Thyroid gland (tissue), 4 donors: ENCODE measurements around the gene IMPA2. TPM values are rescaled to one million over a fixed set of nuclear protein-coding genes. Genes with fewer than 3 reads are reported as not detected.

Experiments
- DNase-seq, 2 donors: peaks; one replicate each; pipeline ENCODE4 v3.0.0-alpha.2; 2019
- H3K27ac ChIP-seq, 3 donors: fragments of 200-600 bp; sonication (generic); 1 replicate in 2 of 3; 2 replicates in 1 of 3; pipeline ENCODE4 v1.5.1; 2016 to 2019; ENCODE audit warnings: mild to moderate bottlenecking in 1 of 3, moderate library complexity in 1 of 3
- H3K27me3 ChIP-seq: fragments of 200-600 bp; sonication (generic); one replicate; pipeline ENCODE4 v1.5.1; 2019
- H3K36me3 ChIP-seq, 2 donors: fragments of 200-600 bp; sonication (generic); one replicate each; pipeline ENCODE4 v1.5.1; 2016 to 2019
- H3K4me1 ChIP-seq, 2 donors: fragments of 200-600 bp; sonication (generic); one replicate each; pipeline ENCODE4 v1.5.1; 2017 to 2019
- H3K4me3 ChIP-seq, 3 donors: fragments of 200-600 bp; sonication (generic); replicated peaks in 1 of 3; 1 replicate in 2 of 3; 2 replicates in 1 of 3; pipeline ENCODE4 v1.5.1; 2016; ENCODE audit warnings: mild to moderate bottlenecking in 1 of 3
- H3K9me3 ChIP-seq: fragments of 200-600 bp; sonication (generic); one replicate; pipeline ENCODE4 v1.5.1; 2017
- POLR2A ChIP-seq, 2 donors: fragments of 450-650 bp; IDR thresholded peaks; one replicate each; pipeline ENCODE4 v1.6.1; 2017; ENCODE audit warnings: antibody characterized with exemption in 2 of 2, mild to moderate bottlenecking in 2 of 2, moderate library complexity in 1 of 2
- WGBS, 2 donors: methylation state at CpG; one replicate each; pipeline ENCODE4 v1.1.5; 2017; 5-methylcytosine and 5-hydroxymethylcytosine counted together
- intact Hi-C: fragments of 100-400 bp; cut with DNase I; formaldehyde crosslinking; loops from one replicate; pipeline ENCODE4 v1.15.1; 2023
- total RNA-seq, 4 donors: library from RNA; depleted of rRNA; stranded (reverse); fragments of >200 nt; gene quantifications; one replicate each; pipeline ENCODE4 v1.2.3, GENCODE V29; 2016
- TF ChIP-seq, protein P1 (sequence below), 6 experiments: fragments of 200-600 bp in 3 of 6; fragments of 450-650 bp in 3 of 6; sonication (generic) in 3 of 6; IDR thresholded peaks; one replicate each; pipeline ENCODE4 v1.5.1; 2016 to 2019; ENCODE audit warnings: antibody characterized with exemption in 6 of 6, mild to moderate bottlenecking in 2 of 6, inconsistent platforms in 1 of 6, moderate library complexity in 1 of 6

Gene IMPA2
- total RNA-seq, 4 donors from 2014 or later = 42.5 to 75.8 (median 54.3) TPM

GRCh38 chr18:11948852-11949523 is 32.3 kb upstream of the IMPA2 start:
- no peak for DNase-seq
- H3K36me3 ChIP-seq = no peaks in the 10 kb centered on the region
- H3K9me3 ChIP-seq = no peaks in the 10 kb centered on the region
- H3K4me1 ChIP-seq = peaks cover 10 to 34% of the 10 kb centered on the region in 2 donors
- H3K27me3 ChIP-seq = no peaks in the 10 kb centered on the region
- intact Hi-C loops = no loop called here
- TF ChIP-seq, protein P1, sequence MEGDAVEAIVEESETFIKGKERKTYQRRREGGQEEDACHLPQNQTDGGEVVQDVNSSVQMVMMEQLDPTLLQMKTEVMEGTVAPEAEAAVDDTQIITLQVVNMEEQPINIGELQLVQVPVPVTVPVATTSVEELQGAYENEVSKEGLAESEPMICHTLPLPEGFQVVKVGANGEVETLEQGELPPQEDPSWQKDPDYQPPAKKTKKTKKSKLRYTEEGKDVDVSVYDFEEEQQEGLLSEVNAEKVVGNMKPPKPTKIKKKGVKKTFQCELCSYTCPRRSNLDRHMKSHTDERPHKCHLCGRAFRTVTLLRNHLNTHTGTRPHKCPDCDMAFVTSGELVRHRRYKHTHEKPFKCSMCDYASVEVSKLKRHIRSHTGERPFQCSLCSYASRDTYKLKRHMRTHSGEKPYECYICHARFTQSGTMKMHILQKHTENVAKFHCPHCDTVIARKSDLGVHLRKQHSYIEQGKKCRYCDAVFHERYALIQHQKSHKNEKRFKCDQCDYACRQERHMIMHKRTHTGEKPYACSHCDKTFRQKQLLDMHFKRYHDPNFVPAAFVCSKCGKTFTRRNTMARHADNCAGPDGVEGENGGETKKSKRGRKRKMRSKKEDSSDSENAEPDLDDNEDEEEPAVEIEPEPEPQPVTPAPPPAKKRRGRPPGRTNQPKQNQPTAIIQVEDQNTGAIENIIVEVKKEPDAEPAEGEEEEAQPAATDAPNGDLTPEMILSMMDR (IDR thresholded peaks at IDR 0.05) = no peak
- 80 to 87% methylated on average over 6 of the region's 6 CpGs for WGBS, 2 donors
- no peak overlapping the region for H3K27ac ChIP-seq
- H3K4me3 ChIP-seq = no peak overlapping the region

GRCh38 chr18:11950824-11951223 is 30.5 kb upstream of the IMPA2 start:
- Histone ChIP-seq H3K27me3 (no peaks in the 10 kb centered on the region), H3K36me3 (no peaks in the 10 kb centered on the region), H3K9me3 (no peaks in the 10 kb centered on the region), H3K4me1 (peaks cover 17 to 40% of the 10 kb centered on the region in 2 donors), H3K27ac (no peak overlapping the region), H3K4me3 (no peak overlapping the region)
- 76 to 86% methylated on average over 5 of the region's 5 CpGs for WGBS, 2 donors
- intact Hi-C loops = no loop called here
- TF ChIP-seq, protein P1 (IDR thresholded peaks at IDR 0.05) = no peak
- no peak for TF ChIP-seq POLR2A (IDR thresholded peaks at IDR 0.05)
- no peak for DNase-seq

DNA sequence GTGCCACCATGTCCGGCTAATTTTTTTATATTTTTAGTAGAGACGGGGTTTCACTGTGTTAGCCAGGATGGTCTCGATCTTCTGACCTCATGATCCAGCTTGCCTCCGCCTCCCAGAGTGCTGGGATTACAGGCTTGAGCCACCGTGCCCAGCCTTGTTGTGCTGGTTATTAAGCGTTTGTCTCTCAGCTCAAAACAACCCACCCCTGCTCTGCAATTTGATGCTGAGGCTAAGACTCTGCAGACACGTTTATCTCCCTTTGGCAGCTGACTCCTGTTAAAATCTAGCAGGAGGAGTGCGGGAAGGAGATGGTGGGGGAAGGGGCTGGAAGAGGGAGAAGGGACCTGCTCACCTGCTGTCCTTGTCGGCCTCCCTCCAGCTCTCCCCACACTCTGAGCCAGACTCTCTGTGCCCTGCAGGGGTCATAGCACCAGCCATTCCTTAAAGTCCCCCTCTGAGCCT is 29.9 kb upstream of the IMPA2 start:
- no peak overlapping the region for H3K27ac ChIP-seq
- H3K4me1 ChIP-seq = peaks cover 16 to 34% of the 10 kb centered on the region in 2 donors
- H3K36me3 ChIP-seq = no peaks in the 10 kb centered on the region
- no peaks in the 10 kb centered on the region for H3K9me3 ChIP-seq
- WGBS, 2 donors = 78 to 84% methylated on average over 9 of the region's 9 CpGs
- H3K4me3 ChIP-seq = no peak overlapping the region
- intact Hi-C loops = no loop called here
- no peaks in the 10 kb centered on the region for H3K27me3 ChIP-seq
- no peak for DNase-seq
- no peak for TF ChIP-seq POLR2A (IDR thresholded peaks at IDR 0.05)
- TF ChIP-seq, protein P1 (IDR thresholded peaks at IDR 0.05) = no peak

DNA sequence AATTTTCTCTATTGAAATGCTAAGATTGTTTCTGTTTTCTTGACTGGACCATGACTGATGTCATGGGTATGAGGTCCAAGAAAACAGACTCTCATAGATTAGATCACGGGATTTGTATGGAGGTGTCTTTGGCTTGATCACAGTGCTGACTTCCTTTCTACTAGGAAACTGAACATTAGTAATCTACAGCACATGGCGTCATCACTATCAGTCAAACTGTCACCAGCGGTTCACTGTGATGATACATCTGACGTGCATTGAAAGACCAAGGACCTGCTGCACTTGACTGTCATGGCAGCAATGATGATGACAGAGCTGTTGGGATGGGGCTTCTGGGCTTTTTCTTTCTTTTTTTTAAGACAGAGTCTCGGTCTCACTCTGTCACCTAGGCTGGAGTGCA is 28.2 kb upstream of the IMPA2 start:
- 92 to 95% methylated on average over 5 of the region's 5 CpGs for WGBS, 2 donors
- Histone ChIP-seq H3K4me1 (peaks cover 7 to 22% of the 10 kb centered on the region in 2 donors), H3K27me3 (no peaks in the 10 kb centered on the region), H3K9me3 (no peaks in the 10 kb centered on the region), H3K27ac (no peak overlapping the region), H3K36me3 (no peaks in the 10 kb centered on the region), H3K4me3 (no peak overlapping the region)
- DNase-seq = no peak
- TF ChIP-seq, protein P1 (IDR thresholded peaks at IDR 0.05) = no peak
- TF ChIP-seq POLR2A (IDR thresholded peaks at IDR 0.05) = no peak
- intact Hi-C loops = no loop called here

DNA sequence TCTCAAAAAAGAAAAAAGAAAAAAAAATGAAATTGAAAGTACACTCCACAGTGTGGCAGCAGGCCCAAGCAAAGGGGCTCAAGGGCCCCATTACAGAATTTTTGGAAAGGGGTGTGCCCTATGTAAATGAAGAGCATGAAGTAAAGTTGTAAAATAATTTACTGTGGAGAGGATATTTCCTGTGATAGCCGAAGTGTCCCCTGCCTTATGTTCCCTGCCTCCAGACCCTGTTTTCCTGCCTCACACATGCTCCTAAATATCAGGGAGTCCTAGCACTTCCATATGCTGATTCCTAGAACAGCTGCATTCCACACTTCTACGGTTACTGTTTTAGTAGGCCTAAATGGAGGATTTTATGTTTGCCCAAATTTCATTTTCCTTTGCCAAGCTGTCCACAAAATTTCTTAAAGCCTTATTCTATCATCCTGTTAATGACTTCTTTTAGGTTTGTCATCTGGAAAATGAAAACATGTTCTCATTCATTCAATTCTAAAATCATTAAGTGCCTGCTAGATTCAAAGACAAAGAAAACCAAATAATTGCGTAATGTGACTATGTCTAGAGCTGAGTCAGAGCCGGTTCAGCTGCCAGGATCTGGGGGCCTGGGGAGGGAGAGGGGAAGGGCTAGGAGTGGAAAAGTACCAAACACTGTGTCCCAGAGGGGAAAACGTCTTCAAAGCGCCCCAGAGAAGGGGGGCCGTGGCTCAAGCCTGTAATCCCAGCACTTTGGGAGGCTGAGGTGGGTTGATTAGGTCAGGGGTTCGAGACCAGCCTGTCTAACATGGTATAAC is 25.9 kb upstream of the IMPA2 start:
- peak overlapping the region in 2 of 3 donors; percentile 64 to 71 for H3K27ac ChIP-seq
- 44 to 52% methylated on average over 8 of the region's 8 CpGs for WGBS, 2 donors
- no peak overlapping the region for H3K4me3 ChIP-seq
- no peaks in the 10 kb centered on the region for H3K9me3 ChIP-seq
- TF ChIP-seq POLR2A (IDR thresholded peaks at IDR 0.05) = no peak
- TF ChIP-seq, protein P1 (IDR thresholded peaks at IDR 0.05) = no peak
- no peaks in the 10 kb centered on the region for H3K36me3 ChIP-seq
- H3K27me3 ChIP-seq = no peaks in the 10 kb centered on the region
- H3K4me1 ChIP-seq = peaks cover 7 to 12% of the 10 kb centered on the region in 2 donors
- peak; percentile 60 to 74 for DNase-seq
- intact Hi-C loops = no loop called here
